ENCODE measurements around the gene USP4.
"Not testable (repeated sequence)": the region's sequence is repeated elsewhere in the genome, so short reads cannot be mapped to it uniquely, and the experiment has no call there.

Gene USP4

DNA sequence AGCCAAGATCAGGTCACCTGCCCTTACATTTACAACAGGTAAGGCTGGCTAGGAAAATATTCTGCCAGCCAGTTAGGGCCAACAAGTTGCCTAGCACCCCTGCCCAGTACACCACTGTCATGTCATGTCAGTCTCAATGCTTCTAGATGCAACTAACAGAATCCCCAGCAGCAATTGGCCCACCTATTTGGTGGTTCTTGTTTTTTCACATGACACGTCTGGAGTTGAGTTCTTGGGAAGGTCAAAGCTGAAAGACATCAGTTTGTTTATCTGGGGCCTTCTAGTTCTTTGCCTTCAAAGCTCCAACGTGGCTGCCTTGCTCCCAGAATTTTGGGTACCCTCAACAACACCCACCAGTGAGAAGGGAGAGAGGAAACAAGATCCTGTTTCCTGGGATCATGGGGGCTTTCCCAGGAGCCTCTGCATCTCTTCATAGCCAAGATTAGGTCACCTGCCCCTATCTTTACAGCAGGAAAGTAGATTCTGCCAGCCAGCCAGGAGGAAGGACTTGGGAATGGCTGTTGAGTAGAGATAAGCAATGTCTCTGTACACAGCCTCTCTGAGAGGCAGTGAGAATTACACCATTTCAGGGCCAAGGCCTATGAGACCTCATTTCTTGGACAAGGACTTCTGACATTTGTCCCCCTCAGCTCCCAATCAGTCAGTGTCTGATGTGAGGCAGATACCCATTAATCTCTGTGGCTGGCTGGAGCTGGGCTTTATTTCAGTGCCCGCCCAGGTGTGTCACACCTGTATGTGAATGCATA, 9.7 kb upstream of the USP4 start:
- DNase-seq (ENCODE audit: low read depth) = no peak

DNA sequence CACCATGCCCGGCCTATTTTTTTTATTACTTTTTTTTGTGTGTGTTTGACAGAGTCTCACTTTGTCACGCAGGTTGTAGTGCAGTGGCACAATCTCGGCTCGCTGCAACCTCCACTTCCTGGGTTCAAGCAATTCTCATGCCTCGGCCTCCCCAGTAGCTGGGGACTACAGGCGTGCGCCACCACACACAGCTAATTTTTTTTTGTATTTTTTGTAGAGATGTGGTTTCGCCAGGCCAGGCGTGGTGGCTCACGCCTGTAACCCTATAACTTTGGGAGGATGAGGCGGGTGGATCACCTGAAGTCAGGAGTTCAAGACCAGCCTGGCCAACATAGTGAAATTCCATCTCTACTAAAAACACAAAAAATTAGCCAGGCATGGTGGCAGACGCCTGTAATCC, 8.5 kb upstream of the USP4 start:
- DNase-seq (ENCODE audit: low read depth) = not testable (repeated sequence)

DNA sequence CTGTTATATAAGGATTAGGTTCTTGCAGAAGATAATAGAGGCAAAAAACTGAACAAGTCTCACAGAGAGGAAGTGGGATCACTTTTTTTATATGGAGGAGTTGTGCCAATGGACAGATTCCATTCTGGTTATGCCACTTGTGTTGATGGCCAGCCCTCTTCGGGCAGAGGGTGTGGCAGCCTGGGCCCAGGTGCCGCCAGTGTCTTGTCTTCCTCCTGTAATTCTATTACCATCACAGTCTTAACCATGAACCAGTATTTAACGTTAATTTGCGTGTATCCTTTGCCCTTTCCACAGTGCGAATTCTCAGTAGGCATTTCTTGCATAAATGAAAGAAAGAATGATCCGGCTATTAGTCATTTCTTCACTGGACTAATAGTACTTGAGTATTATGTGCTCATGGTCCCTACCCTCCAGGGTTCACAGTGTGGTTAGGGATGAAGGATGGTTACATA, 7.0 kb upstream of the USP4 start:
- peak; percentile 60 for DNase-seq (ENCODE audit: low read depth)

DNA sequence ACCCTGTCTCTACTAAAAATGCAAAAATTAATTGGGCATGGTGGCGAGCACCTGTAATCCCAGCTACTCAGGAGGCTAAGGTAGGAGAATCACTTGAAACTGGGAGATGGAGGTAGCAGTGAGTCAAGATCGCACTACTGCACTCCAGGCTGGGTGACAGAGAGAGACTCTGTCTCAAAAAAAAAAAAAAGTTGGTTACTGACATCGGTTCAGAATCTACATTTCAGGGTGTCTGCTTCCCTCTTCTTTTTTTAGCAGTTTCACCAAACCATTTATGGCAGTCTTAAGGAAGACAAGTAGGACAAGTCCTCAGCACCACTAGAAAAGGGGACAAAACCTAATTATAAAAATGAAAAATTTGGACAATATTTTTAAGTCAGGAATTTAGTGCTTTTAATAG, 3.3 kb upstream of the USP4 start:
- no peak for DNase-seq (ENCODE audit: low read depth)

DNA sequence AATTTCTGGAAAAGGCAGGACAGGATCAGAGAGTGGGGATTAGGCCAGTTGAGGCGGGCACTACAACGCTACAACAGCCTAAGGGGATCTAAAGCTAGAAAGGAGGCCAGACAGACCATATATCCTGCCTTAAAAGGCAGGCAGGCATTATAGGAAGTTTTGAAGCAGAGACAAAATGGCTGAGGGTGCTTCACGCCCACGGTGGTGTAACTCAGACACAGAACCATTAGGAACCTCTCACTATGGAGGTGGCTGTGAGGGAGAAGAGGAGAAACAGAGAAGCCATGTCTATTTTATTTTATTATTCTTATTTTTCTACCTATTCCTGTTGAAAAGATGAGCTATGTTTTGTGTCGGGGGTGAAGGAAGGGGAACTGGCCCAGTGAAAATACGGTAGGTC, 2.1 kb upstream of the USP4 start:
- no peak for DNase-seq (ENCODE audit: low read depth)

DNA sequence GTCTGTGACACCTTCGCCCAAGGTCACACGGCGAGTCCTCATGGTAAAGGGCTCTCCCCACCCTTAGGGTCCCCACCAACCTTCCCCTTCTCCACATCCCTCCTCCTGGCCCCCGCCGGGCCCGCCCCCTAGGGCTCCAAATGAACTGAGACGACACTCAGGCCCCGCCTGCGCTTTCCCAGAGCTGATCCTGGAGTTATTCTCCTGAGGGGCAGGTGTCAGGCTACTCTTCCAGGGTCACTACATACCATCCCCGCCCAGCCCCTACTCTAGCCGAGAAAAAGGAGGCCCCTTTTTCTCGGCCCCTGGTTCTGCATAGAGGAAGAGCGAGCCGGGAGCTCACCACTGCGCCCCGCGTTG, 292 bp downstream of the USP4 start:
- no peak for DNase-seq (ENCODE audit: low read depth)

DNA sequence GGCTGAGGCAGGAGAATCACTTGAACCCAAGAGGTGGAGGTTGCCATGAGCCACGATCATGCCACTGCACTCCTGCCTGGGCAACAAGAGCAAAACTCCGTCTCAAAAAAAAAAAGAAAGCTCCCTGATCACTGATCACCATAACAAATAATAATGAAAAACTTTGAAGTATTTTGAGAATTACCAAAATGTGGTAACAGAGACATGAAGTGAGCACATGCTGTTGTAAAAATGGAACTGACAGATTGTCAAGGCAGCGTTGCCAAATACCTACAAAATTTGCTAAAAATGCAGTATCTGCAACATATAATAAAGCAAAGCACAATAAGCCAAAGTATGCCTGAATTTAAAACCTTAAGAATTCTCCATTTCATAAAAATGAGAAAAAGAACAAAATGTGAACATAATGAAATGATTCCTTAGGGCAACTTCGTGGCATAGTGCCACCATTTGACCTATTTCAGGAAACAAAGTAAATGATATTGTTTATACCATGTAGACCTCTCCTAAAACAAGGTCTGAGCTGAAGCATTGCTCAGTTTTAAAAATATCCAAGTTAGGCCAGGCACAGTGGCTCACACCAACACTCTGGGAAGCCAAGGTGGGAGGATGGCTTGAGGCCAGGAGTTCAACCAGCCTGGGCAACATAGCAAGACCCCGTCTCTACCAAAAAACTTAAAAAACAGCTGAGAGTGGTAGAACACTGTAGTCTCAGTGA, 5.8 kb downstream of the USP4 start:
- DNase-seq (ENCODE audit: low read depth) = no peak

DNA sequence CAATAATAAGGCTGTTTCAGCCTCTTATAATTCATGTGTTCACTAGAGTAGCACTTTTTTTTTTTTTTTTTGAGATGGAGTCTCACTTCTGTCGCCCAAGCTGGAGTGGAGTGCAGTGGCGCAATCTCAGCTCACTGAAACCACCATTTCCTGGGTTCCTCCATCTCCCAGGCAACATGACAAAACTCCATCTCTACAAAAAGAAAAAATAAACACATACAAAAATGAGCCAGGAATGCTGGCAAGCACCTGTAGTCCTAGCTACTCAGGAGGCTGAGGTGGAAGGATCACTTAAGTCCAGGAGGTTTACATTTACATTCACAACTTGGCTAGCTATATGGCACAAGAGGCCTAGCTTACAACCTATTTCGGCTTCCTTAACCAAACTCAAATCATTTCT, 6.8 kb downstream of the USP4 start:
- DNase-seq (ENCODE audit: low read depth) = no peak

DNA sequence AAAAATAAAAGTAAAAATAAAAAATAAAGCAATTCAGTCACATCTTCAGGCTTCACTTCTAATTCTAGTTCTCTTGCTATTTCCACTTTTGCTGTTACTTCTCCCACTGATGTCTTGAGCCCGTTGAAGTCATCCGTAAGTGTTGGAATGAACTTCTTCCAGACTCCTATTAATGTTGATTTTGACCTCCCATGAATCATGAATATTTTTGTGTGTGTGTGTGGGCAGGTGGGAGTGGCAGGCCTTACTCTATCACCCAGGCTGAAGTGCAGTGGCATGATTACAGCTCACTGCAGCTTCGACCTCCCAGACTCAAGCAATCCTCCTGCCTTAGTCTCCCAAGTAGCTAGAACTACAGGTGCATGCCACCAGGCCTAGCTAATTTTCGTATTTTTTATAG, 10.7 kb downstream of the USP4 start:
- no peak for DNase-seq (ENCODE audit: low read depth)

DNA sequence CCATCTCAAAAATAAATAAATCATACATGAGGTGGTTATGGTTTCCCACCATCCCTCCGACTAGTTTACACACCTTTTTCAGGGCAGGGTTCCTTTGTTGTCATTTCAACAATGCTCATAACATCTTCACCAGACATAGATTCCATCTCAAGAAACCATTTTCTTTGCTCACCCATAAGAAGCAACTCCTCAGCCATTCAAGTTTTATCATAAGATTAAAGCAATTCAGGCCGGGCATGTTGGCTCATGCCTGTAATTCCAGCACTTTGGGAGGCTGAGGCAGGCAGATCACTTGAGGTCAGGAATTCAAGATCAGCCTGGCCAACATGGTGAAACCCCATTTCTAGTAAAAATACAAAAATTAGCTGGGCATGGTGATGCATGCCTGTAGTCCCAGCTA, 11.5 kb downstream of the USP4 start:
- DNase-seq (ENCODE audit: low read depth) = not testable (repeated sequence)

DNA sequence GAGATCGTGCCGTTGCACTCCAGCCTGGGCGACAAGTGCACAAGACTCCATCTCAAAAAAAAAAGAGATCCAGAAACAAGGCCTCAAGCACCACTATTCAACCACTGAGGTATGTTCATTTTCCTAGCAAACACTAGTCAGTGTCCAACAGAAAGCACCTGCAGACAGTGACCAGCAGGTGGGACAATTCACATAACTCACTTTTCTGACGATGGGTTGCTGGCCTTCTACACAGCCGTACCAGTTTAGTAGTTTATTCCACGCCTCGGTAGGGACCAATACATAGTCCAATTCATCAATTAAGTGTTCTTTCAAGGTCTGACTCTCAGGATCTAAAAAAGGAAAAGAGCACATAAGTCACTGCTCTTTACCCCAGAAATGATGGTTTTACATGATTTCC, 12.4 kb downstream of the USP4 start:
- DNase-seq (ENCODE audit: low read depth) = no peak

DNA sequence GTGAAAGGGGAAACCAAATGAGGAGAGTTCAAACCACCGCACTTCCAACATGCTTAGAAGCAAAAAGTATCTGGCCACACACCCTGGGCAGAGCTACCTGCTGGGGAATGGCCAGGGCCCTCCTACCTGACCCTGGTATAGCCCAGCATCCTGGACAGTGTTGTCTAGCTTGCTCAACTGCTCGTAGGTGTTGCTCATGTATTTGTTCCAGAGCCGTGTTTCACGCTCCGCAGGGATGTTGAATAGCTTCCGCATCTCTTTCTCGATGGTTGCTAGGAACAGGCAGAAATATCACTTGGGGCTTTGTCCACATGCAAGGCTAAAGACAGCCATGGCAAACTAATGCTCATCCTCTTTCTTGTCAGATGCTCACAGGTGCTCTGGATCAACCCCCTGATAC, 15.1 kb downstream of the USP4 start:
- DNase-seq (ENCODE audit: low read depth) = no peak

DNA sequence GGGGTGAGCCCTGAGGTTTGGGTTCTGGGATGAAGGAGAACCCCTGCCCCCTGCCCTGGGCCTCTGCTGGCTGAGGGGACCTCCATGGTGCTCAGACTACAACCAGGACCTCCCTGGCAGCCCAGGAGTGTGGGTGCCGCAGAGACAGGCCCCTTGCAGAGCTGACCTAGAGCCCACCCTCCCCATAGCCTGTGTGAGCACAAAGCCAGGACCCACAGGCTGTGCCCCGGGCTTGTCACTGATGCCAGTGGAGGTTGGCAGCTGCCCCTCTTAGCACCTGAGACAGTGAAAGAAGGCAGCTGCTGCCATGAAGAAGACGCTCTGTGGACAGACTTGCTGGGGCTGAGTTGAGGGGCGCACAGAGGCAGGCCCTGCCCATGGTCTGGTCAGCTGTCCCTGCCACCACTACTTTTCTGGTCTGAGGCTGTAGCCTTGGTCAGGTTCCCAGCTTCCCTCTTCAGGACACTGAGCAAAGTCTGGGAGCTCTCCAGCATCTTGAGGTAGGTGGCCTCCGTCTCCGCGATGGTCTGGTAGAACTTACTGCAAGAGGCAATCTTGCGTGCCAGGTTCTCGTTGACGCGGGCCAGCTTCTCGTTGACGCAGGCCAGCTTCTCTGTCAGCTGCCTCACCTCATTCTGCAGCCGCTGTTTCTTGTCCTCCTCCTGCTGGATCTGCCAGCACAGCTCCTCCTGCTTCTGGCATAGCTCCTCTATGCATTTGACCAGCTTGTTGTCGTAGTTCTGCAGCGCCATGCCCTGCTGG, 23.0 kb downstream of the USP4 start:
- no peak for DNase-seq (ENCODE audit: low read depth)

DNA sequence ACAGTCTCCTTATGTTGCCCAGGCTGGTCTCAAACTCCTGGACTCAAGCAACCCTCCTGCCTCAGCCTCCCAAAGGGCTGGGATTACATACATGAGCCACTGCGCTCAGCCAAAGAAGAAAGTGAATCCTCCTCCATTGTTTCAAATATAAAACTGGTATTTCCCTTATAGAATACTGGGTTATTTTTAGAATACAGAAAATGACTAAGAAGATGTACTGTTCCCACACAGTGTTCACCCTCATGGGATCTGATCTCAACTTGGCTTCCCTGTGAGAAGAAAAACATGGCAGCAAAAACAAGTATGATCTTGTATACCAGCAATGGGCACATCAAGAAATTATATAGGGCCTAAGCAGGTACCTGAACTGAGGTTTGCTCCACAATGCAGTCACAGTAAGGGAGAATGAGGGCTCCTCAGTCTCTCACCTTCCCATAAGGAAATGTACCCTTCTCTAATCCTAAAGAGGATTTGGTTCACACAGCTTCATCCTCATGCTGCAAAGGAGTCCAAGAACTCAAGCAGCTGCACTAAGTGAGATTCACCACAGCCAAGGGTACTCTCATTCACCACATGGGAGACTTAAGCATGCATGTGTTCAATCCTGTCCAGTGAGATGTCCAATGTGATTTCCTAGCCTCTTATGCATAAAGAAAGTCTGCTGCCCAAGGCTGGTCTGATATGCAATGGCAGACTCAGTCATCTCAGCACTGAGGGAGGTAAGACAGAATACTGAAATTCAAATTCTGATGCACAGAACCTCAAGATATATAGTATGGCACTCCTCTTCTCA, 25.8 kb downstream of the USP4 start:
- peak; percentile 46 for DNase-seq (ENCODE audit: low read depth)

DNA sequence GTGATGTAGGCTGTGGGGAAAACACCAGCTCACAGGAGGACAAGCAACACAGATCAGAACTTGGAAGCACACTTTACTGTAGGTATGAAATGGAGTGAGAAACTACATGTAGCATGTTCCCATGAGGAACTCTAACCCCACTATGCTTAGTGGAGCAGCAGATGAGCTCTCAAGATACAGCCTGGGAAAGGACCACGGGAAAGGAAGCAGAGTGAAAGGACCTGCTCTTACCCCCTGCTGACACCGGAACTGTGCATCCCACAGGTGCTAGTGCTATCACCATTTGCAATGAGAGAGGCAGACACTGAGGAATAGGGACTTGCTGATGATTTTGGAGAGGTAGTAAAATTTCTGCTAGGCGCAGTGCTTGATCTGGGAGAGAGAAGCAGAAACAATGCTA, 28.6 kb downstream of the USP4 start:
- DNase-seq (ENCODE audit: low read depth) = no peak

DNA sequence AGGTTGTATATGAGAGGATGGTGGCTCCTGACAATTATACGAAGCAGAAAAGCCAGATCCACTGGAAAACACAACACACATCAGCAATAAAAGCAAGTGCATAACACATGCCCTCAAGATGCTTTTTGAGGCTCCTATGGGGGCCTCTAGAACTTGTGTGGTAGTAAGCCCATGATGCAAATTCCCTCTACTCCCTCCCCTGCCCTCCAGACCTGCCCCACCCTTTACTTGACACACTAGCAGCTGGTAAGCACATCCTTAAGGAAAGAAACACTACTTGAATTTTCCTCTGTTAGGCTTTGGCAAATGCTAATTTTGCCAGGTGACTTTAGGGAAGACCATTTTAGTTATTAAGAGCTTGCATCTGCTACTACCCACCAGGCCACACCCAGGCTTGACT, 29.2 kb downstream of the USP4 start:
- DNase-seq (ENCODE audit: low read depth) = no peak

DNA sequence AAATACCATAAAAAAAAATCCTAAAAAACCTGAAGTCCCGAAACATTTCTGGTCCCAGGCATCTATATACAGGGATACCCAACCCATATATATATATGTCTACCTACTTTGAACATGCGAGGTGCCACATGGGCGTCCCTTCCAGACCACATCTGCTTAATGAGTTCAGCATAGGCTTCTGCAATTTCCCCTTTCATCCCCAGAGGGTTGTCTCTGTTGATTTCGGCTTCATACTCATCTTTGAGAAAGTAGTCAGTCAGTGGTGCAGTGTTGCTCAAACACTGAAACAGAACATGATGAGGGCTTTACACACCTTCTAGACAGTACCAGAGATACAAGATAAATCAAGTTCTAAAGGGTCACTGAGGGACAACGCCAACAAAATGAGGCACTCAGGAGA, 34.2 kb downstream of the USP4 start:
- DNase-seq (ENCODE audit: low read depth) = no peak

DNA sequence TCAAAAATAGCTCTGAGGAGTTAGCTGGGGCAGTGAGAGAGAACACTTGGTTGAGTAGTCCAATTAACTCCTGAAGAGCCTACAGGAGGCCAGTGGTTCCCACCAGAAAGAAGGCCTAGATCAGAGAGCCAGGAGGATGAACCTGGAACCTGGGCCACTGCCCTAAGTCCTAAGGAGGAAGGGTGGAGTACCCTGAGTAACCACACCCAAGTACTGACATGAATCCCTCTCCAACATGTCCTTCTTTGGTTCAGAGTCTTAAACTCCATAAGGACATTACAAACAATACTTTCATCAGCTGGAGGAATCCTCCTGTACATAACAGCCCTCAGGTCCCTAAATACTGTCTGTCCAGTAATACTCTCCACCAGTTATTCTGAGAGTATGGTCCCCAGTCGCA, 37.2 kb downstream of the USP4 start:
- DNase-seq (ENCODE audit: low read depth) = no peak

DNA sequence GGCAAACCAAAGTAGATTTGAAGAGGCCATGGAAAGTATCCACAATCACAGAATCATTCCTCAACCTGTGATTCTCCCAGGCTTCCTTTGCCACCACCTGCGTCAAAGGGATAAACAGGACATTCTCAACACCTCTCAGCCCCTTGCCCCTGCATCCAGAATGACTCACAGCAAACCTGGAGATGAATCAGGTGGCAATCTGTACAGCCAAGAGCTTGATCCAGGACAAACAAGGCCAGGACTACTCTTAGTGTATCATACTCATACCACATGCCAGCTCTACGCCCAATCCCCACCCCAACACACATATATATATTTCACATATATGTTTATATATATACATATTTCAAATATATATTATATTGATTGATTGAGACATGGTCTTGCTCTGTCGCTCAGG, 39.3 kb downstream of the USP4 start:
- DNase-seq (ENCODE audit: low read depth) = no peak

DNA sequence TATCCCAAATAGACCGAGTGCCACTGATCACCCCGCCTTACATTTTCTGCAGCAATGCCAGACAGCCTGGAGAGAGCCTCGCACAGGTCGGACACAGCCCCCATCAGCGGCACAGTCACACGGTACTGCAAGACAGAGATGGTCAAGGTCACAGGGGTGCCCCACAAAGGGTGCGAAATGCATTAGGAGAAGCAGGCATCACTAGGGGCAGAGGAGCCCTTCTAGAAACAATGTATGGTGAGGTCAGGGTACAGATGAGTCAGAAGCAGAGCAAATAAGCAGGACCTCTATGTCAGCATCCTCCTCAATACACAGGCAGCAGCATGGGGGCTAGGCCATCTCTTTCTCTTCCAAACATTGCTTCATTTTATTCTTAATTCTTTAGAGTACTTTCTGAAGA, 41.3 kb downstream of the USP4 start:
- DNase-seq (ENCODE audit: low read depth) = no peak

DNA sequence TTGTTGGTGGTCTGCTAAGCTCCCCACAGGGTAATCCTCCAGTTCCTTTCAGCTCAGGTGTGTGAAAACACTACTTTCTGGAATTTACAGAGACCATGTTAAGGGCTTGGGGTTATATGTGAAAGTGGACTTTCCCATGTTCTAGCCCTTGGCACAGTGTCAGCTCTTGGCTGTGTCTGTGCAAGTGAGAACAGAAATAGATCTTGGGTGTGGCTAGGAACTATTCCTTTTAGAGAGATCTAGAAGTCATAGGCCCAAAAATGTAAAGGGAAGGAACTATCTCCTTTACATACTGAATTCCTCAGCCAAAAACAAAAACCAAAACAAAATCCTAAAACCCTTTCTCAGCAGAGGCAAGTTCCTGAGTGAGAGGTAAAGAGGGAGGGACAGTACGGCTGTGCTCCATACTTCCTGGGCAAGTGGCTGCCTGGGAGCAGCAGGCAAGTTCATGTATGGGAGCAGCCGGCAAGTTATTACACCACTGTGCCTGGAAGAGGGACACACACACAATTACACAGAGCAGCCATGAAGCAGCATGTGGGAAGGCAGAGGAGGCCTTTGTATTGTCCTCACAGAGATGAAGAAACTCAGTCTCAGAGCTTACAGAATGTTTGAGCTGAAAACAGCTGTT, 43.0 kb downstream of the USP4 start:
- DNase-seq (ENCODE audit: low read depth) = peak; percentile 21

All from stromal cell of bone marrow (primary cell).